MM.1S (cell line): ENCODE results near the gene TMEM254.

Experiments used
- DNase-seq: peaks from one replicate; pipeline ENCODE4 v3.0.0-alpha.2; 2015
- H2AFZ ChIP-seq: fragments of 300-600 bp; sonication (generic); 2 replicates; pipeline ENCODE4 v1.6.0; 2016; ENCODE audit warnings: antibody characterized with exemption, low read length
- H3F3A ChIP-seq: fragments of 300-600 bp; sonication (generic); 2 replicates; pipeline ENCODE4 v1.6.1; 2016; ENCODE audit warnings: mild to moderate bottlenecking, antibody characterized with exemption, low read length, moderate library complexity, mixed read lengths; ENCODE audit not compliant: insufficient read depth
- H3K27ac ChIP-seq: fragments of 300-600 bp; sonication (generic); 2 replicates; pipeline ENCODE4 v1.5.1; 2016; ENCODE audit warnings: mild to moderate bottlenecking, low read length
- H3K27me3 ChIP-seq: fragments of 300-600 bp; sonication (generic); replicated peaks from 2 replicates; pipeline ENCODE4 v1.6.0; 2016; ENCODE audit warnings: low read length; ENCODE audit not compliant: insufficient read depth
- H3K36me3 ChIP-seq: fragments of 300-600 bp; sonication (generic); replicated peaks from 2 replicates; pipeline ENCODE4 v1.6.1; 2016; ENCODE audit warnings: mild to moderate bottlenecking, low read length, mixed read lengths; ENCODE audit not compliant: insufficient read depth
- H3K4me1 ChIP-seq: fragments of 300-600 bp; sonication (generic); 2 replicates; pipeline ENCODE4 v1.6.1; 2016; ENCODE audit warnings: low read length, mixed read lengths
- H3K4me2 ChIP-seq: fragments of 300-600 bp; sonication (generic); 2 replicates; pipeline ENCODE4 v1.6.0; 2016; ENCODE audit warnings: low read depth, low read length
- H3K4me3 ChIP-seq: fragments of 300-600 bp; sonication (generic); 2 replicates; pipeline ENCODE4 v1.5.1; 2016; ENCODE audit warnings: low read length, mixed read lengths
- H3K79me2 ChIP-seq: fragments of 300-600 bp; sonication (generic); 2 replicates; pipeline ENCODE4 v1.6.1; 2016; ENCODE audit warnings: mixed run types, low read length, mixed read lengths
- H3K9ac ChIP-seq: fragments of 300-600 bp; sonication (generic); 2 replicates; pipeline ENCODE4 v1.6.1; 2016; ENCODE audit warnings: low read length, mixed read lengths
- H3K9me2 ChIP-seq: fragments of 300-600 bp; sonication (generic); replicated peaks from 2 replicates; pipeline ENCODE4 v1.6.1; 2016; ENCODE audit warnings: mild to moderate bottlenecking, low read length, mixed read lengths; ENCODE audit not compliant: insufficient read depth
- H3K9me3 ChIP-seq: fragments of 300-600 bp; sonication (generic); replicated peaks from 2 replicates; pipeline ENCODE4 v1.6.1; 2016; ENCODE audit warnings: mild to moderate bottlenecking, low read length, mixed read lengths; ENCODE audit not compliant: insufficient read depth
- H4K20me1 ChIP-seq: fragments of 300-600 bp; sonication (generic); 2 replicates; pipeline ENCODE4 v1.6.1; 2016; ENCODE audit warnings: mild to moderate bottlenecking, low read length, moderate library complexity, mixed read lengths; ENCODE audit not compliant: insufficient read depth
- CTCF ChIP-seq: fragments of 300-600 bp; sonication (generic); IDR thresholded peaks from 2 replicates; pipeline ENCODE4 v1.5.1; 2016; ENCODE audit warnings: antibody characterized with exemption, low read length, mixed read lengths
- EZH2 ChIP-seq: fragments of 300-600 bp; sonication (generic); optimal IDR thresholded peaks from 2 replicates; pipeline ENCODE3; 2017; ENCODE audit warnings: low read depth, mild to moderate bottlenecking, antibody characterized with exemption, low read length, mixed read lengths
- EZH2phosphoT487 ChIP-seq: fragments of 300-600 bp; sonication (generic); IDR thresholded peaks from 2 replicates; pipeline ENCODE4 v1.6.1; 2018; ENCODE audit warnings: antibody characterized with exemption, low read length

The TMEM254 gene

GRCh38 chr10:80140251-80140650 lies 61.8 kb downstream of the TMEM254 start:
- no peak overlapping the region for H3K4me2 ChIP-seq
- H3K4me3 ChIP-seq, result no peak overlapping the region
- no peak overlapping the region for H3K9ac ChIP-seq
- TF ChIP-seq EZH2phosphoT487 (no peak), EZH2 (no peak), CTCF (no peak)
- no peaks in the 10 kb centered on the region for H3K9me3 ChIP-seq
- DNase-seq, result no peak
- no peaks in the 10 kb centered on the region for H4K20me1 ChIP-seq
- H3K27me3 ChIP-seq, result no peaks in the 10 kb centered on the region
- no peaks in the 10 kb centered on the region for H3K79me2 ChIP-seq
- H3K4me1 ChIP-seq, result peaks cover 5% of the 10 kb centered on the region
- no peak overlapping the region for H2AFZ ChIP-seq
- no peaks in the 10 kb centered on the region for H3K9me2 ChIP-seq
- H3K36me3 ChIP-seq, result no peaks in the 10 kb centered on the region
- no peak overlapping the region for H3K27ac ChIP-seq
- peaks cover 14% of the 10 kb centered on the region for H3F3A ChIP-seq

- TF ChIP-seq CTCF, result no peak
- TF ChIP-seq EZH2phosphoT487, result no peak
- TF ChIP-seq EZH2, result no peak
- H3K9me2 ChIP-seq, result no peaks in the 10 kb centered on the region
- H3K4me1 ChIP-seq, result peaks cover 16% of the 10 kb centered on the region
- no peaks in the 10 kb centered on the region for H3K36me3 ChIP-seq
- no peaks in the 10 kb centered on the region for H3K79me2 ChIP-seq
- H3K27me3 ChIP-seq, result no peaks in the 10 kb centered on the region
- peaks cover 26% of the 10 kb centered on the region for H3F3A ChIP-seq
- H3K27ac ChIP-seq, result no peak overlapping the region
- no peak overlapping the region for H3K9ac ChIP-seq
- H3K9me3 ChIP-seq, result no peaks in the 10 kb centered on the region
- no peak overlapping the region for H2AFZ ChIP-seq
- no peak for DNase-seq
- no peak overlapping the region for H3K4me2 ChIP-seq
- H3K4me3 ChIP-seq, result no peak overlapping the region
- H4K20me1 ChIP-seq, result no peaks in the 10 kb centered on the region
Measured at GRCh38 chr10:80141696-80142460, 63.4 kb downstream of the TMEM254 start.
